ENCODE measurements around the gene CHTF8.
"Not testable (repeated sequence)": the region's sequence is repeated elsewhere in the genome, so short reads cannot be mapped to it uniquely, and the experiment has no call there.

CHTF8 gene

DNA sequence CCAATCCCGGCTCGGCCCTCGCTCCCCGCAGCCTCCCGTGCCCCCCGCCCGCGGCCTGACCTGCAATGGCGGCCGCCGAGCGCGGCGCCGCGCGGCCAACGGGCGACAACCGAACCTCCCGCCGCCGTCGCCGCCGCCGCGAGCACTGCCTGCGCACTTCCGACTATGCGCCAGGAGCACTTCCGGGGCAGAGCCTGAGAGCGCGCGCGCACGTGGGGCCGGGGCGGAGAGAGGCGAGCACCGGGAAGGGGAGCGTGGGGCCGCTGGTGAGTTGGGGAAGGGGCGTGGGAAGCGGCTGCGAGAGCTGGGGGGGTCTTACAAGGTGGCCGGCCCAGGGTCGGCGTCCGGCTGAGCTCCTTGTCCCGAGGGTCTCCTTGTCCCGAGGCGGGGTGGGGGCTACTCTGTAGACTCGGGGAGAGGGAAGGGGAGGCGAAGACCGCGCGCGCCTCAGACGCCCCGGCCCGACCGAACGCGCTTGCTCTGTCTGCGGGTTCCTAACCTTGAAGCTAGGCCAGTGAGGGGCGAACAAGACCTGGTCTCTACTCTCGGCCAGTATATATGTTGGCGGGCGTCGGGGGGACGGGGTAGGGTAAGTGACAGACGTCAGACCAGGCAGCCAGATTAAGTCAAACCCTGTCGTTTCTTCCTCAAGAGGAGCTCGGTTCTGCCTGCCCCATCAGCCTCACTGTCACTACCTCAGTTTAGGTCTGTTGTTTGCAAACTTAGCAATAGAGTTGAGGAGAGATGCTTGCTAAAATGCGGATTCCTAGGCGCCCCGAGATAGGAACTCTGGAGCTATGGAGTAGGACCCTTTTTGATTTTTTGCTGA lies at the start of gene CHTF8, which contains the start of gene UTP4:
Gene CHTF8, minus strand, starts transcription at position 165 of the 829 bp plus-strand sequence. CDS start 11,130 bp downstream, outside the sequence.
Gene UTP4, plus strand, starts transcription at position 226 of the 829 bp plus-strand sequence. CDS start 811 bp downstream, outside the sequence.
- peak; percentile 58 for DNase-seq (ENCODE audit: low spot score)

DNA sequence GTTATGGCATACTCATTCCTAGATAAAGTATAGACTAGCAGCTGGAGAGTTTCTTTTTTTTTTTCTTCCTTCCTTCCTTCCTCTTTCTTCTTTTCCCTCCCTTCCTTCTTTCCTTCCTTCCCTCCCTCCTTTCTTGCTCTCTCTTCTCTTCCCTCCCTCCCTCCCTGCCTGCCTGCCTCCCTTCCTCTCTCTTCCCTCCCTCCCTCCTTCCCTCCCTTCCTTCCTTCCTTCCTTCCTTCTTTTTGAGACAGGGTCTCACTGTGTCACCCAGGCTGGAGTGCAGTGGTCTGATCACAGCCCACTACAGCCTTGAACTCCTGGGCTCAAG lies 47.6 kb upstream of the CHTF8 start:
- no peak for DNase-seq (ENCODE audit: low spot score)

DNA sequence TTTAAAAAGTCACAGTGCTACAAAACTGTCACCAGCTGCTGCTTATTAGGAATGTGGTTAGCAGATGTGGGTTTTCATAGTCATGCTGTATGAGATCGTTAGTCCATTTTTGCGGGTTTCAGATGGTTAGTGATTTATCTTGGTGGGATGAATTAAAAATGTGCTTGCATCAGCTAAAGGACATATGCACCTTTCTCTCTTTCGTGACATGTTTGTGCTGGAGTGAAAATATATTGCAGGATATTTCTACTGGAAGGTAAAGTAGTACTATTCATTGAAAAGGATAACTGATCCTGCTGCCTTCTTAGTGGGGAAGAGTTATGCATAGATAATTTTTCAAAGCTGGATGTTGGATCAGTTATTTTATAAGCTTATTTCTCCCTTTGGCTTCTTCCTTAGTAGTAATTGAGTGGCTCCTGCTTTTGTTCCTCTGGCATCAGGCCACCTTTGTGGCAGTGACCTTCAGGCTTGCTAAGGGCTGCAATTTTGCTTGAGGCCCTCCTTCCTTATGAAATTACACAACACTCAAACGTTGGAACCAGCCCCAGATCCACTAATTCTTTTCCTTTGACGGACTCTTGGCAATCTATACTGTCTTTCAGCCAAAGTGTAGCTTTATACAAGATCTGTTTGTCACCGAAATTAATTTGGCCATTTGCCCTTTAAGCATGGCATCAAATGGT lies 47.1 kb upstream of the CHTF8 start:
- no peak for DNase-seq (ENCODE audit: low spot score)

DNA sequence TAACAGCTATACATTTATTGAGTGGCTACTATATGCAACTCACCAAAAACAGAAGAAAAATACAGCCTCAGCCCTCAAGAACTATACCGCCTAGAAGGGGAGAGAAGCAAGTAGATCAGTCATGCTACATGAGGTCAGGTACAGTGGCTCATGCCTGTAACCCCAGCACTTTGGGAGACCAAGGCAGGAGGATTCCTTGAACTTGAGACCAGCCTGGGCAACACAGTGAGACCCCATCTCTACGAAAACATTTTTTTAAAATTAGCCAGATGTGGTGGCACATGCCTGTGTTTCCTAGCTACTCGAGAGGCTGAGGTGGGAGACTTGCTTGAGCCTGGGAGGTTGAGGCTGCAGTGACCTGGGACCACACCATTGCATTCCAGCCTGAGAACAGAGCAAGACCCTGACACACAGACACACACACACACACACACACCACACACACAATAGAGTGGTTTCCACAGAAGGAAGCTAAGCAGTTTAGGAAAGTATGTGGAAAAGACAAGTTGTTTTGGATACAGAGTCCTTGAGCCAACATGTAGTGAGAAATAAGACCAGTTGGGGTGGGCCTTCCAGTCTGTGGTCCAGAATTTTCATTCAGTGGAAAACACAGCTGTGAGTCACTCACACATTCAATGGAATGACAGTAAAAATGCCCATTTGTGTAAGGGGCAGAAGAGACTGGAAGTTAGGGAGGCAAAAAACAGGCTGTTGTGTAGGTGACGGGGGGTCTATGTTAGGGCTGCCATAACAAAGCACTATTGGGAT lies 43.8 kb upstream of the CHTF8 start:
- DNase-seq (ENCODE audit: low spot score): no peak

GRCh38 chr16:69171325-69172084 lies 39.1 kb upstream of the CHTF8 start:
- DNase-seq (ENCODE audit: low spot score): no peak

DNA sequence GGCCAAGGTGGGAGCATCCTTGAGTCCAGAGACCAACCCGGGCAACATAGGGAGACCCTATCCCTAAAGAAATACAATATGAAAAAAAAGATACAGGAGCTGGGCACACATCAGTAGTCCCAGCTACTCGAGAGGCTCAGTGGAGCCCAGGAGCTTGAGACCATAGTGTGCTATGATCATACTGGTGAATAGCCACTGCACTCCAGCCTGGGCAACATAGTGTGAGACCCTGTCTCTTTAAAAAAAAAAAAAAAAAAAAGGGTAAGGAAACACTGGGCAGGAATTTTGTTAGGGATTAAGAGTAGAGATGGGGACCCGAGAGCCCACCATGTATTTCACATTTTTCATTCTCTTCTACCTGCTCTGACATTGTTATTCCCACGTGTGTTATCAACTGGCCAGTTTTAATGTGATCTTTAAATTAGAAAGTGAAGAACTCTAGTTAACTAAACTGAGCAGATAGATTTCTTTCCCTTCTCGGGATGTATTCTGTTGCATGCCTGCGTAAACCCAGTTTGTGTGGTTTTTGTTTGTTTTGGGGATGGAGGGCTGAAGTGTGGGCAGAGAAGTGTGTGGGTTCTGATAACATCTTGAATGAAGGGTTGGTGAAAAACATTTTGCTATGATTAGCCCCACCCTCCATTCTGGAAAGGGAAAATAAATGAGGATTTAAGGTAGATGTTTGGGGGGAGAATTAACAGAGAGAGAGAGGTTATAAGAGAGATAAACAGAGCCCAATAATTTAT lies 37.4 kb upstream of the CHTF8 start:
- no peak for DNase-seq (ENCODE audit: low spot score)

DNA sequence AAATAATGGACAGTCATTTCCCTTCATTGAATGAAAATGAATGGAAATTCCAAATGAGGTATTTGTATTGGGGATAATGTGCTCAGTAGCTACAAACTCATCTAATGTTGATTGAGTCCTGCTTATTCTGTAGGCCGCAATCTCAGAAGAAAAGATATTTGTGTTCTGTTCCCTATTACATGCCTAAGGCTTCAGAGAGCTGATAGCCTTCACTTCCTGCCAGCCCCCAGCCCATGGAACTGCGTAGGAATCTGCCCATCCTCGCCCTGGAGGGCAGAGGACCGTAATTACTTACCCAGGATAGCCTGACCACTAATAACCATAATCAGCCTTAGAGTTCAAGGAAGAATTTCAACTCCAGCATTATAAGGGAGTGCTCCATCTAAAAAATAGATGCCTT lies 36.7 kb upstream of the CHTF8 start:
- no peak for DNase-seq (ENCODE audit: low spot score)

- DNase-seq (ENCODE audit: low spot score): no peak
Measured at GRCh38 chr16:69166946-69167930, 34.9 kb upstream of the CHTF8 start.

DNA sequence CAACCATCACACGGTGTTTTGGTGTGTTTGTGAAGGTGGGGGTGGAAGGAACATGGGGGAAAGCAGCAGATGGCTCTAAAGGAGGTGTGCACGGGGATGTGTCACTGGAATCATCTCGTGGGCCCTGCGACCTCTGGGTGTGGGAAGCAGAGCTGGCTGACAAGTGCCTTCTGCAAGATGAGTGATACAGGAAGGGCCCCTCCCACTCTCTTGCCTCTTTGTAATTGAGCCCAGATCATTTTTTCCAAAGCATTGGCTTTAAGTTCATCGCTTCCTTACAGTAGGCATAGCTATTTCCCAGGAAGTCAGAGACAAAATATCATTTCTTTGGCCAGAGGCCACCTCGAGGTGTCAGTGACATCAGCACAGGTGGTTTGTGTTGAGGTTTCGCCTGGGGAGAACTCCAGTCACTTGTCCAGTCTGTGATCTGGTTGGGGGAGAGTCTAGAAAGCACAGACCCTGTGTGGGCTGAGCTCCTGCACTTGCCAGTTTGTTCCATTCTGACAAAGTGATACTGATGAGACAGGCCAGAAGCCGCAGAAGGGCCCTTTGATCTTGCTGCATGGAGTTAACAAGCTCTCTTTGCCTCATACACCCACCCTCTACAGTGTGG lies 33.9 kb upstream of the CHTF8 start:
- DNase-seq (ENCODE audit: low spot score): no peak

DNA sequence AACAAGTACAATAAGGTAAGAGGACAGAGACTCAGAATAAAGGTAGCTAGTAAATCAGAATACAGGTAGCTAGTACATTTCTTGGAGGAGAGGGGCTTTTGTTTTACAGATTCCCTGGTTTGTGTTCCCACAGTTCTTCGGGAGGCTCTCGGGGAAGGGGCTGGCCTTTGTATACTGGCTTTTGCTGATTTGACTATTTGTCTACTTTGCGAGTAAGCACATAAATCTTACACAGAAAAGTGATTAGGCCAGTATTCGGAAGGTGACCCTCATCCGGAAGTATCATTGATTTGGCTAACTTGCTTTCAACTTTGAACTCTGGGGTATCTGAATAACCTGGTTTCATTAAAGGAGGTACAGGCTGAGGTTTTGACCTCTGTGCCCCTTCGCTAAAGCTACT lies 33.2 kb upstream of the CHTF8 start:
- no peak for DNase-seq (ENCODE audit: low spot score)

- no peak for DNase-seq (ENCODE audit: low spot score)
Measured at GRCh38 chr16:69160192-69160591, 27.8 kb upstream of the CHTF8 start.

GRCh38 chr16:69157196-69157595 lies 24.8 kb upstream of the CHTF8 start:
- DNase-seq (ENCODE audit: low spot score): no peak

DNA sequence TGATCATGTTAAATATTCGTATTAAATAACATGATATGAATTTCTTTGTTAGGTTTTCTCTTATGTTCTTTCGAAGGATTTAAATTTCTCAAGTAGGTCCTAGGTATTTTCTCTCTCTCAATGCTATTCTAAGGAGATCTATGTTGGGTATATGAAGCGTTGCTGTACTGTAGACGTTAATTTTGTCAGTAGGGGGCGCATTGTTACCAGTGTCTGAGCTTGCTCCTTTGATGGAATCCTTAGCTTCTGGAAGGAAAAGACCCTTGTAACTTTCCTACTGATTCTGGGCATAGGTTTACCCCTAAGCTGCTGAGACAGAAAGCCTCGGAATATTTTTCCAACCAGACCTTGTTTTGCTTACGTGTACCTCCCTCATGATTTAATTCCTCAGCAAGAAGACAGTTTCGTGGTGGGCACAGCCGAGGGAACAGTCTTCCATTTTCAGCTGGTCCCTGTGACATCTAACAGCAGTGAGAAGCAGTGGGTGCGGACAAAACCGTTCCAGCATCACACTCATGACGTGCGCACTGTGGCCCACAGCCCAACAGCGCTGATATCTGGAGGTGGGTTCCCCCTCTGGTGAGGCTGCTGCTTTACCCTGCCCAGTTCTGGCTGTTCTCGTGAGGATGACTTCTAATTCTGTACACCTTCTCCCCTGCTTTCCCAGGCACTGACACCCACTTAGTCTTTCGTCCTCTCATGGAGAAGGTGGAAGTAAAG lies 17.9 kb upstream of the CHTF8 start:
- peak; percentile 72 for DNase-seq (ENCODE audit: low spot score)

GRCh38 chr16:69149621-69150020 lies 17.2 kb upstream of the CHTF8 start:
- DNase-seq (ENCODE audit: low spot score): not testable (repeated sequence)

DNA sequence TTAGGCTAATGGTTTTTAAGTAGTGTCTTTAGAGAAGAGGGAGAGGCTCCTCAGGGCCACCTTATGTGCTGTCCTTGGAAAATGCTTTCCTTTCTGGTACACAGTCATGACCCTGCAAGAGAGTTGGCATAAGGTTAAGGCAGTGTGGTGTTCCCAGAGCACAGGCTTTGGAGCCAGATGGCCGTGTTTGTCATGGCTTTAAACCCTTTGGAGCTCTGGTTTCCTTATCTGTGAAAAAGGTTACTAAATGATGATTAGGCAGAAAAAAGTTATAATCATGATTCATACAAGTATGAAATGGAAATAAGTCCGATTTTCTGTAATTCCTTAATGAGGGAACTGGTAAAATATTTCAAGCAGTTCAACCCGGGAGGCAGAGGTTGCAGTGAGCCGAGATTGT lies 13.3 kb upstream of the CHTF8 start:
- no peak for DNase-seq (ENCODE audit: low spot score)

- no peak for DNase-seq (ENCODE audit: low spot score)
Measured at GRCh38 chr16:69143116-69143515, 10.7 kb upstream of the CHTF8 start.

GRCh38 chr16:69141936-69142335 lies 9.5 kb upstream of the CHTF8 start:
- DNase-seq (ENCODE audit: low spot score): no peak

GRCh38 chr16:69141014-69141413 lies 8.6 kb upstream of the CHTF8 start:
- DNase-seq (ENCODE audit: low spot score): no peak

GRCh38 chr16:69139464-69139863 lies 7.1 kb upstream of the CHTF8 start:
- DNase-seq (ENCODE audit: low spot score): not testable (repeated sequence)
